ENCODE data around the gene NTHL1.

The NTHL1 gene

DNA sequence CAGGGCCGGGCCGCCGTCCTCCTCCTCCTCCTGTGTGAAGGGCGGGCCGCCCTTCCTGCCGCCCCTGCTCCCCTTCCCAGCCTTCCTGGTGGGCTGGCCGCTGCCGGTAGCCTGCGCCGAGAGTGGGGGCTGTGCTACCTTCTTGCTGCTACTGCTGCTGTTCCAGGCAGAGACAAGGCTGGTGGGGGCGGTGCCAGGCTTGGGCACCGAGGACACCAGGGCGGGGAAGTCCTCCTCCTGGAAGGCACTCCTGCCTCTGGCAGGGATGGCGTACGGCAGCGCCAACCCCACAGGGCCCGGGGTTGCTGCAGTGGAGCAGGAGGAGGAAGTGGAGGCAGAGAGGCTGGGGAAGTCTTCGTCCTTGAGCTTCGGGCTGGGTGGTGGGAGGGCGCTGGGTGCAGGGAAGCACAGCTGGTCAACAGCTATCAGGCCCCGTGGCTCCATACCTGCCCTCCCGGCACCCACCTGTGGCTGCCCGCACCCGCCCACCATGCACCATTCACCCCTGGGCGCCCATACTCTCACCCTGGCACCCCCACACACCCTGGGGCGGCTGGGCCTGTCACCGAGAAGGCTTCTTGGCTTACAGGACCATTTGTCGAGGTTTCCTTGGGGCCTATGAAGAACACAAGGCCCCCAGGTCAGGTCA is 47.6 kb downstream of the NTHL1 start:
- no peak overlapping the region for H3K27ac ChIP-seq
- TF ChIP-seq, protein P1, sequence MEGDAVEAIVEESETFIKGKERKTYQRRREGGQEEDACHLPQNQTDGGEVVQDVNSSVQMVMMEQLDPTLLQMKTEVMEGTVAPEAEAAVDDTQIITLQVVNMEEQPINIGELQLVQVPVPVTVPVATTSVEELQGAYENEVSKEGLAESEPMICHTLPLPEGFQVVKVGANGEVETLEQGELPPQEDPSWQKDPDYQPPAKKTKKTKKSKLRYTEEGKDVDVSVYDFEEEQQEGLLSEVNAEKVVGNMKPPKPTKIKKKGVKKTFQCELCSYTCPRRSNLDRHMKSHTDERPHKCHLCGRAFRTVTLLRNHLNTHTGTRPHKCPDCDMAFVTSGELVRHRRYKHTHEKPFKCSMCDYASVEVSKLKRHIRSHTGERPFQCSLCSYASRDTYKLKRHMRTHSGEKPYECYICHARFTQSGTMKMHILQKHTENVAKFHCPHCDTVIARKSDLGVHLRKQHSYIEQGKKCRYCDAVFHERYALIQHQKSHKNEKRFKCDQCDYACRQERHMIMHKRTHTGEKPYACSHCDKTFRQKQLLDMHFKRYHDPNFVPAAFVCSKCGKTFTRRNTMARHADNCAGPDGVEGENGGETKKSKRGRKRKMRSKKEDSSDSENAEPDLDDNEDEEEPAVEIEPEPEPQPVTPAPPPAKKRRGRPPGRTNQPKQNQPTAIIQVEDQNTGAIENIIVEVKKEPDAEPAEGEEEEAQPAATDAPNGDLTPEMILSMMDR (IDR thresholded peaks at IDR 0.05), result no peak
- TF ChIP-seq ZFX (IDR thresholded peaks at IDR 0.05; ENCODE audit: borderline replicate concordance), result no peak

DNA sequence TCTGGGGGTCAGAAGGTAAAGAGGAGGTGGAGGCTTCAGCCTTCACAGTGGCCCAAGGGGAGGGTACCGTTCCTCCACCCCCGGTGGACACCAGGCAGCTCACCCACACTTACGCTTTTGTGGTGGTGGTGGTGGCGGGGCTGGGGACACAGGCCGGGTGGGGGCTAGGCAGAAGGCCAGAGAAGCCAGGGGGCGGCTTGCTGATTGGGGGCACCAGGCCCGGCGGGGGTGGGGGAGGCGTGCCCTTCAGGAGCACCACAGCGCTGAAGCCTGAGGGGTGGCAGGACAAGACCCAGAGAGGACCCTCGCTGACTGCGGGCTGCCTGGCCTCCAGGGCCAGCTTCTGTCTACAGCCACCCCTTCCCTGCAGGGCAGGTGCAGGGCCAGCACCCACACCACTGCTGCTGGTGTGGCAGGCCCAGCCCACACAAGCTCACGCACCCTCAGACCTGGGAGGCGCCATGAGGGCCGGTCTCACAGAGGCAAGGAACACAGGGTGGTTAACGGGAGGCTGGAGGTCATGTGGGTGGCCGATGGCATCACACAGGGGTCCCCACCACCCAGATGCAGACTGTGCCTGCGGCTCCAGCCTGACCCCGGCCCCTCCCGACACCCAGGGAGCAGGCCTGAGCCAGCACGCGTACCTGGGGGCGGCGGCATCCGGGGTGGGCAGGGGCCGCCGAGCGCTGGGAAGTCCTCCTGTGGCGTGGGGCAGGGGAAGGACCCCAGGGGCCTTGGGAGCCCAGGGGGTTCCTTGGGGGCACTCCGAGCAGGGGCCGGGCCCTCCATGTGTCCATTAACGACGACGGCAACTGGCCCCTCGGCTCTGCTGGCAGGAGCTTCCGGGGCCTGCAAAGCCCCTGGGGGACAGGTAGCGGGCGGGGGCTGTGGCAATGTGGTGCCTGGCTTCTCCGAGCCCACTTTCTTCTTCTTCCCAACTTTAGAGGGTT is 48.5 kb downstream of the NTHL1 start:
- no peak overlapping the region for H3K27ac ChIP-seq
- no peak for TF ChIP-seq ZFX (IDR thresholded peaks at IDR 0.05; ENCODE audit: borderline replicate concordance)
- TF ChIP-seq, protein P1 (IDR thresholded peaks at IDR 0.05), result no peak

DNA sequence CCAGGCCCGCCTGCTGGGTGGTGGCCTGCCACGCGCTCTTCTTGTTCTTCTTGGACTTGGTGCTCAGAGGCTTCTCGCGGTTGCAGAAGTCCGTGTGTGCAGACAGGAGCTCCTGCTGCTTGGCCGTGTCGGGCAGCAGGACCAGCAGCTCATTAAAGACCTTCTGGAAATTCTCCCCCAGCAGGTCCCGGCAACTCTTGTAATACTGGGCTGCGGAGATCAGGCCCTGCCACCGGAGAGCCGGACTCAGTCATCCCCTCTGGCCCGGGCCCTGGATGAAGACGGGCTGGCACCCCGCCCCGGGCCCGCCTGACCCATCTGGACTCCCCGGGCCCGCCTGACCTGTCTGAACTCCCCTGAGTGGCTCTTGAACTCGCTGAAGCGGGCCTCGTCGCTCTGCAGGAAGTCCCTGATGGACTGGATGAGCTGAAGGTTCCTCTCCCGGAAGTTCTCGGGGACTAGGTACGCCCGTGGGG is 49.2 kb downstream of the NTHL1 start:
- H3K27ac ChIP-seq, result no peak overlapping the region
- no peak for TF ChIP-seq ZFX (IDR thresholded peaks at IDR 0.05; ENCODE audit: borderline replicate concordance)
- TF ChIP-seq, protein P1 (IDR thresholded peaks at IDR 0.05), result no peak

DNA sequence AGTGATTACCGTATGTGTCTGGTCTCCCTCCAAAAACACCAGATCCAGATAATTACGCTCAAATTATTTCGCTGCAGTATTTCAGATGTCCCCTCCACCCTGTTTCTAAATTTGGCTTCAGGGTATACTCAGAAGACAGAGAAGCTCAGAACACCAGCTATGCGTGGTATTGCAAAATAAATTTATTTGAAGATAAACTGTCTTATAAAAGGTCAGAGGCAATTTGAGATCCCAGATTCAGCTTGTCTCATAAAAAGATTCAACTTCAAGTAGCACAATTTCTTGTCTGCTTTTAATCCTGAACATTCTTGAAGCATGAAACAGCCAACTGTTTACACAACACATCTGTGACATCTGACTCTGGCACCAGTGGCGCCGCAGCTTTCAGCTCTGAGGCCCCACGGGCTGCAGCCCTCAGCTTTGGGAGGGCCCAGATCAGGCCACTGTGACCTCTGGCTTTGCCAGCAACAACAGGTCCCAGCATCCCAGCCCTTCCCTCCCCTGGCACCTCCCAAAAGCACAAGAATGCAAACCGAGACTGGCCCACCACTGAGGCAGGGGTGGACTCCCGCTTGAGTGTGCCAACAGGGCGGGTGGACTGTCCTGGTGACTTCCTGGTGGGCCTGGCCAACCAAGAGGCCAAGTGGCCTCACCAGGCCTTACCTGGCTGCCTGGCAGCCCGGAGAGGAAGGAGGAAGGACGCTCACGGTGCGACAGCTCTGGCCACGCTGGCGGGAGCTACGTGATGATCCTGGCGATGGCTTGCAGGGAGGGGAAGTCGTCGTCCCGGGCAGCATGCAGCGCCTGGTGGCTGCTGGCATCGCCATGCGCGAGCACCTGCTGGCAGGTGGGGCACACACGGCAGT is 49.9 kb downstream of the NTHL1 start:
- H3K27ac ChIP-seq, result no peak overlapping the region
- no peak for TF ChIP-seq ZFX (IDR thresholded peaks at IDR 0.05; ENCODE audit: borderline replicate concordance)
- TF ChIP-seq, protein P1 (IDR thresholded peaks at IDR 0.05), result no peak

DNA sequence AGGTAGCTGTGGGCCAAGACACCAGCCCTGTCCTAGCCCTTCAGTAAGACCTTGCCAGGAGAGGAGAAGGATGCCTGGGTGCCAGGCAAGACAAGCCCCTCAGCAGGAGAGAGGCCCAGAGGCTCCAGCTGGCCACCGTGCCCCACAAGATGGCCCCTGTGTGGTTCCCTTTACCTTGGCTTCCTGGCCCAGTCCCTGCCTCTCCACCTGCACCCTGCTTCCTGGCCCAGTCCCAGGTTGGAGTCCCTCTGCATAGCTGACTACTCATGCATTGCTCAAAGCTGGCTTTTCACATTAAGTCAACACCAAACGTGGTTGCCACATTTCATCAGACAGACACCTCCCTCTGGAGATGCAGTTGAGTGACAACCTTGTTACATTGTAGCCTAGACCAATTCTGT is 53.9 kb downstream of the NTHL1 start:
- peak overlapping the region; percentile 78 for H3K27ac ChIP-seq

DNA sequence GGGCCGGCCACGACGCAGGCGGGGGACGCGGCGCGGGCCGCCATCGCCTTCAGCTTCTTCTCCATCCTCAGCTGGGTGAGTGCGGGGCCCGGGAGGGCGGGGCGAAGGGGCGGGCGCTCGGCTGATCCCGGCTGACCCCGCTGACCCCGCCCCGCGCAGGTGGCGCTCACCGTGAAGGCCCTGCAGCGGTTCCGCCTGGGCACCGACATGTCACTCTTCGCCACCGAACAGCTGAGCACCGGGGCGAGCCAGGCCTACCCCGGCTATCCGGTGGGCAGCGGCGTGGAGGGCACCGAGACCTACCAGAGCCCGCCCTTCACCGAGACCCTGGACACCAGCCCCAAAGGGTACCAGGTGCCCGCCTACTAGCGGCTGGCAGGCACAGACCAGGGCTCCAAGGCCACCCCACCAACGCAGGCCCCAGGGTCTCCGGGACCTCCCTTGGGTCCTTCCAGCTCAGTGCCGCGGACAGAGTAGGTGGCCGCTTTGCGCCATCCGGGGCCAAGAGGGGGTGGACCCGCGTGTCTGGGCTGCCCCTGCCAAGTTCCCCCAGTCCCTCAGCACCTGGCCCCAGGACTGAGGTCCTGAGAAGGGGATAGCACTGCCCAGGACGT is 54.8 kb downstream of the NTHL1 start:
- H3K27ac ChIP-seq, result peak overlapping the region; percentile 78
- TF ChIP-seq, protein P1 (IDR thresholded peaks at IDR 0.05), result no peak
- no peak for TF ChIP-seq ZFX (IDR thresholded peaks at IDR 0.05; ENCODE audit: borderline replicate concordance)

More for the DNA sequence above, 53.9 kb downstream of the NTHL1 start:
- no peak for TF ChIP-seq ZFX (IDR thresholded peaks at IDR 0.05; ENCODE audit: borderline replicate concordance)
- TF ChIP-seq, protein P1 (IDR thresholded peaks at IDR 0.05), result no peak
